Dedifferentiated amniotic fluid mesenchymal stem cell (primary cell): Measurements from ENCODE around the gene RHBDD3.

Source experiments
- DNase-seq: peaks from one replicate; pipeline ENCODE4 v3.0.0-alpha.2; 2016; ENCODE audit errors: extremely low spot score

Gene RHBDD3

DNA sequence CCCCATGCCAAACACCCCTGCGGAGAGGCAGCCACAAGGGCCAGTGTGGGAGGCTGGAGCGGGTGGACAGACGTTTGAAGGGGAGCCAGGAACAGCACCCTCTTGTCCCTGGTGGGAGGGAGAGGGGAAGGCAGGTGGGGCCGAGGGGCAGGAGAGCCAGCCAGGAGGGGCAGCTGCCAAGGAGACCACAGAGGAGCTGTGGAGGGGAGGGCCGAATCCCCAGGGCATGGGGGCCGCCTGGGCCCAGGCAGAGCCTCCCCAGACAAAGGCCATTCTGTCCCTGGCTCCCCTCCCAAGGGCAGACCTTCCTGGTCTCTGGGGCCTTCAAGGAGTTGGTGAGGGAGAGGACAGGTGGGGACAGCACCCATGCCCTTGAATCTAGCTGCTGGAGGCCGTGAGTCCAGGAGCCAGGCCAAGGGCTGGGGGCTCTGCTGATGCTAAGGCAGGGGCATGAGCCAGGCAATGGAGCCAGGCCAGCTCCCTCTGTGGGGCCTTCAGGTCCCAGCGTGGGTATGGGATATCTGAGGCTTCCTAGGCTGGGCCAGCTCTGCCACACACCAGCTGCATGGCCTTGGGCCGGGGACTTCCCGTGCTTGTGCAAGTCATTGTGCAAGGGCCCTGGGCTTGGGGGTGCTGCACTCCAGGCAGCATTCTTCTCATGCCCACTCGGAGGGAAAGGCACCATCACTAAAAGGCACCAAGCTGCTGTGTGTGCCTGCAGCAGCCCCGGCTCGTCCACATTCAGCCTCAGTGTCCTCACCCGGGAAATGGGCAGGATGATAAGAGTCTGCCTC, 50.7 kb downstream of the RHBDD3 start:
- DNase-seq = peak; percentile 17

DNA sequence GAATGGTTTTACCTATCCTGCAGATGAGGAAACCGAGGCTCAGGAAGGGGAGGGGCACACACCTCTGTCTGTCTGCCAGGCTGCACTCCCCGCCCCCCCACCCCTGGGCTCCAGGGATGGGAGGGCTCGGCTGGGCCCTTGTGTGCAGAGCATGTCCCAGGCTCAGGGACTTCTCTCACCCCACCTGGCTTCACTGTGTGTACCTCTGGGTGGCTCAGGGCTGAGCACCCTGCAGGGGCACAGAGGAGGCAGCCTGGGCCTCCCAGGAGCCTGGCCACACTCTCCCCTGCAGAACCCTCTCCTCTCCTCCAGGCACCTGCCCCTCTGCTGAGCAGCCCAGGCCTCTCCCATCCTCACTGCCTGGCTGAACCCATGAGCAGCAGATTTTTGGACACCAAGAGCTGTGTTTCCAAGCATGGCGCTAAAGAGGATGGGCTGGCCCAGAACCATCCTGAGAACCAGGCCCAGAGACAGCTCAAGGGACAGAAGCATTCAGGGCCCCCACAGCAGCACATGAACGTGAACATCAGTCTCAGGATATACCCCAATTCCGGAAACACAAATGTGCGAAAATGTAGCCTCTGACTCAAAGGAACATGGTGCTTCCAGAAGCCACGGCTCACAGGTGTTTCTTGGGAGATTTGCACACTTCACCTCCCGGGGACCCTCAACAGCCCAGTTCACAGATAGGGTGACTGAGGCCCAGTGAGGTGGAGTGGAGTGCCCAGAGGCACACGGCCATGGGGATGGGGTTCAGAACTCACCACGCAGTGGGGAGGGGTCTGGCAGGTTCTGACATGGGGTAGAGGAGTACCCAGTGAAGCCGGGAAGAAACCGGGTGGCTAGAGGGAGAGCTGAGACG, 51.5 kb downstream of the RHBDD3 start:
- DNase-seq = no peak

DNA sequence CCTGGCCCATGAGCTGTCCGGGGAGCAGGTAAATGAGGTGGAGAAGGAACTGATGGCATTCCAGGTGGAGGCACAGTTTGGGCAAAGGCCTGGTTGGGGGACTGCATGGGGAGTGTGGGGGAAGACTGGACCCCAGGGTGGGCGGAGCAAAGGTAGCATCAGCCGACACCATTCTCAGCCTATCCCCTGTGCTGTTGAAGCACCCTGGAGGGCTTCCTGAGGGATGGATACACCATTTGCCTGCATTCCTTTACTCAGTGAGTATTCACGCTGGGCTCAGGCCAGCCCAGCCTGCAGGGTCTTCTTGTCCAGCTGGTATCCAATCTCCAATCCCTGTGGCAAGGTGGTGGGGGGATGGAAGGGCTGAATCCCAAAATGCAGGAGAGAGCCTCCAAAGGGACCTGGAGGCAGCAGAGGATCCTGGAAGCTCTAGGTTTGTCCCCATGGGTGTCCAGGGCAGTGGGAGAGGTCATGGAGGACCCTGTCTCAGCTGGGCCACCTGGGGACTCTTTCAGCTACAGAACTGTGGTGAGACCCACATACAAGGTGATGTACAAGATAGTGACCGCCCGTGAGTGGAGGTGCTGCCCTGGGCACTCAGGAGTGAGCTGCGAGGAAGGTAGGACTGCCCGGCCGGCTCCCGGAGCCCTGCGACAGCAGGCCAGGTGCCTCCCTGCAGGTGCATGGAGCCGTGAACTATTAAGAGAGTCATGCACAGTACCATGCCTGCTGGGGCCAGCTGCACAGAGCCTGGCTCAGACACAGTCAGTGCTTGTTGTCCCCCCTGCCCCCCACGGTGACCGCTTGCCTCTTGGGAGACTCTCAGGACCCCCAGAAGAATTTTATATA, 52.5 kb downstream of the RHBDD3 start:
- no peak for DNase-seq

DNA sequence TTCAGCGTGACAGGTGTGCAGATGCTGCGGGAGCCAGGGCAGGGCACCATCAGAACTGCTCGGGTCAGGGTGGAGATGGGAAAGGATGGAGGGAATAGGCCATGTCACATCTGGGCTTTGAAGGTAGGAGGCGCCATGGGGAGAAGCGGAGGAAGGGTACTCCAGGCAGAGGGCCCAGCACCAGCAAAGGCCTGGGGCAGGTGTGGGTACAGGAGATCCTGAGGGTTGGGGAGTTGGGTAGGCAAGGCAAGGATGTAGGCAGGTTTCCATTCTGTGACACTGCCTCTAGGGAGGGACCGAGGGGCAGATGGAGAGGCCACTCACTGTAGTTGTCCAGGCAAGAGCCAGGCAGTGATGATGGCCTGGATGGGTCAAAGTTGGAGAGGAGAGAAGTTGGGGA, 53.5 kb downstream of the RHBDD3 start:
- DNase-seq = no peak

DNA sequence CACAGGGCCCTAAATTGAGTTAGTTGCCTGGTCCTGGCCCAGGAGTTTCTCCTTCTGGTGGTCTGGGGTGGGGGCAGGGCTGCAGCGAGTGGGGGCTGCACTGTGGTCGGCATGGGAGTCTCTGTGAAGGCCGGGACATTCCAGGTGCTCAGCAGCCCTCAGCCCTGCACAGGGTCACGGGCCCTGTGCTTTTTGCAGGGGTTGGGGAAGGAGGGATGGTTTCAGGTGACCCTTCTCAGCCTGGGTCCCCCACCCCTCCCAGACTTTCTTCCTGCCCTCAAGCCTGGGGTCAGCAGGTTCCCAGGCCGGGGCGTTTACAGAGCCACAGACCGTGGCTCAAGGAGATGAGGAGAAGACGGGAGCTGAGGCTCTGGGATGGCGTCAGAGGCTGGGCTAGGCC, 54.3 kb downstream of the RHBDD3 start:
- DNase-seq = no peak

DNA sequence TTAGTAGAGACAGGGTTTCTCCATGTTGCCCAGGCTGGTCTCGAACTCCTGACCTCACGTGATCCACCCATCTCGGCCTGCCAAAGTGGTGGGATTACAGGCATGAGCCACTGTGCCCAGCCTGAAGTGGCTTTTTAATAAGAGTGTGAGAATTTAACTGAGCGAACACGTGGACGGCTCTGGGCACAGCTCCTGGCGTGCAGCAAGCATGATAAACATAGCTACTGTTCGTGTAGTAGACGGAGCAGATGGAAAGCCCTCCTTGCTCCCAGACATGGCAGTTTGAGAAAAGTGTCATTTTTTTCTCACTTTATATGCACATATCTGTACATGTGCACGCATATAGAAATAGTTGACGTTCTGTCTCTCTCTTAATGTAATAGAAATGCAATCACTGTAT, 55.0 kb downstream of the RHBDD3 start:
- DNase-seq = no peak

DNA sequence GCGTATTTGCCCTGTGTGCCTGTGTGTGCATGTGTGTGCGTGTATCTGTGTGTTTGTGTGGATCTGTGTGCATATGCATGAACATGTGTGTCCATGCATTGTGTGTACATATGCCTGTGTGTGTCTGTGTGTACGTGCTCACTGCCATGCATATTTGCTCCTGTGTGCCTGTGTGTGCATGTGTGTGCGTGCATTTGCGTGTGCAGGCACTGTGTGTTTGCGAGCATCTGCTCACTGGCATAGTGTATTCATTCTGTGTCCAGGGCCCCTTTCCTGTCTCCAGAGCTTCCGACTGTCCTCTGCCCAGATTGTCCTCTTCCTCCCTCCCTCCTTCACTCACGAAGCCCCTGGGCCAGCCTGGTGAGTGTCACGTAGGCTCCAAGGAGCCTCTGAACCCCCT, 56.3 kb downstream of the RHBDD3 start:
- DNase-seq = no peak

DNA sequence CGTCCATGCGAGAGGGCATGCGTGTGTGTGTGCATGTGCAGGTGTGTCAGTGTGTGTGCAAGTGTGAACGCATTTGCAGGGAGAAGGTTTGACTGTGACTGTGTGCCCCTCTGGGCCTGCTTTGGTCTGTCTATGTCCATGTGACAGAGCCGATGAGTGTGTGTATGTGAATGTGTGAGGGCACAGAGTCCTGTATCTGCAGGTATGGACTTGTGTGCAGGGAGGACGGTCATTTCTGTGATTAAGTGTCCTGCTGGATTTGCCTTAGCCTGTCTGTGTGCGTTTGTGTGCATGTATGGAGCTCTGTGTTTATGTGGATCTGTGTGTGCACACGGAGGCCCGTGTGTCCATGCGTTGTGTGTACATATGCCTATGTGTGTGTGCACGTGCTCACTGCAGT, 56.7 kb downstream of the RHBDD3 start:
- DNase-seq = no peak
